Lung (tissue), 12 donors: Measurements from ENCODE around the gene PIGH. TPM values are rescaled to one million over a fixed set of nuclear protein-coding genes. Genes with fewer than 3 reads are reported as not detected.

Source experiments
- ATAC-seq: fragments of 200-7000 bp; cut with Tn5 transposase; one replicate; pipeline ENCODE4 v1.9.1; 2020; ENCODE audit warnings: moderate number of reproducible peaks; ENCODE audit not compliant: insufficient read depth, low FRiP score
- DNase-seq, 3 donors: peaks; one replicate each; pipeline ENCODE4 v3.0.0-alpha.2; 2013 to 2017
- H3K27ac ChIP-seq, 2 donors: one replicate each; pipeline ENCODE4 v1.5.1; 2013; ENCODE audit warnings: mild to moderate bottlenecking in 2 of 2, moderate library complexity in 2 of 2, control low read depth in 1 of 2, inconsistent platforms in 1 of 2, low read depth in 1 of 2, low read length in 1 of 2
- H3K27me3 ChIP-seq, 3 donors: one replicate each; pipeline ENCODE4 v1.5.1; 2013; ENCODE audit warnings: low read length in 2 of 3; ENCODE audit not compliant: control insufficient read depth in 3 of 3, insufficient read depth in 3 of 3
- H3K36me3 ChIP-seq, 4 donors: one replicate each; pipeline ENCODE4 v1.5.1; 2013; ENCODE audit warnings: low read length in 4 of 4, mild to moderate bottlenecking in 1 of 4, moderate library complexity in 1 of 4; ENCODE audit not compliant: control insufficient read depth in 4 of 4, insufficient read depth in 4 of 4
- H3K4me1 ChIP-seq, 5 donors: one replicate each; pipeline ENCODE4 v1.5.1; 2013; ENCODE audit warnings: low read length in 5 of 5, mild to moderate bottlenecking in 2 of 5, moderate library complexity in 1 of 5; ENCODE audit not compliant: control insufficient read depth in 5 of 5, insufficient read depth in 5 of 5
- H3K4me3 ChIP-seq: one replicate; pipeline ENCODE4 v1.5.1; 2013; ENCODE audit warnings: mild to moderate bottlenecking, control low read depth, moderate library complexity
- H3K9ac ChIP-seq, 2 donors: one replicate each; pipeline ENCODE4 v1.5.1; 2013; ENCODE audit warnings: low read length in 2 of 2, control low read depth in 1 of 2; ENCODE audit not compliant: insufficient read depth in 1 of 2
- H3K9me3 ChIP-seq, 4 donors: one replicate each; pipeline ENCODE4 v1.5.1; 2013; ENCODE audit warnings: low read length in 3 of 4, mild to moderate bottlenecking in 1 of 4, moderate library complexity in 1 of 4; ENCODE audit not compliant: control insufficient read depth in 4 of 4, insufficient read depth in 3 of 4
- CTCF ChIP-seq: IDR thresholded peaks from 2 replicates; pipeline ENCODE4 v1.5.1; 2012; ENCODE audit warnings: mild to moderate bottlenecking; ENCODE audit errors: control extremely low read depth, extremely low read depth
- WGBS, 2 donors: extraction: QIAGEN DNeasy Blood & Tissue Kit; methylation state at CpG; one replicate each; pipeline ENCODE4 v1.1.7; 2013; 5-methylcytosine and 5-hydroxymethylcytosine counted together
- polyA plus RNA-seq, 2 donors: library from polyadenylated mRNA; stranded (reverse); fragments of 200-250 nt; gene quantifications; one replicate each; pipeline ENCODE4 v1.2.1, GENCODE V29; 2013
- total RNA-seq, 2 donors: library from RNA; depleted of rRNA in 1 of 2; stranded (reverse); fragments of >200 nt in 1 of 2; gene quantifications; one replicate each; pipeline ENCODE4 v1.2.1, GENCODE V29; 2014 to 2021
- donor health status: control.
- donor health status: control.
- donor health status: Bipolar disorder and iron deficiency.
- donor health status: healthy.
- donor health status: DM: yes; HTN: yes; CAD: no.

The PIGH gene
- total and polyA plus RNA-seq, 4 donors = 20.6 to 29.5 (median 22.1) TPM

DNA sequence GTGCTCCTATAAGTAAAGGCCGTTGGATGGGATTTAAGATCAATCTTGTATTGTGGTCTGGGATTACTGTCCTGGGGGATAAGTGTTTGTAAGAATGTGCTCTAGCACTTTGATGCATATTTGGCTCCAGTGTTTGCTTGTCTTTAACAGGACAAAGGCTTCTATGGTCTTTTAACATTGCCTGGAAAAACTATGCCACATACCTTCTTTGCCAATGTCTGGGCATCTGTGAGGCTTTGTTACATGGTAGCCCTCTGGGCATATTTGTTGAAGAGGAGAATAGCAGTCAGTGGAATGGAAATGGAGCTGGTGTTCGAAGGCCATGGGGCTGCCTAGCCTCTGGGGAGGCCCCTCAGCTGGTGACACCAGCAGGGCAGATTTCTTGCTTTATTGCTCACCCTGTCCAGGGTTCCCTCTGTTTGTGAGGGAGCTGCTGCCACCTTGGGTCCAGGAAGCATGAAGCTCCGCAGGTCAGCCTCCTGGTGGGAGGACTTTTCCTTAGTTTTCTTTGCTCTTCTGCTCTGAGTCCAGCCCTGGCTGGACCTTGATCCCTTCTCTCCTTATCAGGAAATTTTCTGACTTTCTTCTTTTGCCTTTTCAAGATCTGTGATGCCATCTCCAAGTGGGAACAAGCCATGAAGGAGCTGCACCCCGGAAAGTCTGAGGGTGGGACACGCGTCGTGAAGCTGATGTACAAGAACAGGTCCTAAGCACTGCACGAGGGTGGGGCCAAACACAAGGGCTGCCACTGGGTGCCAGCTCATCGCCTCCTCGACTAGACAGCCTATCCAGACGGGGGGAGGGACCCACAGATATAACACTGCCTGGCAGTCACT, 19.5 kb downstream of the PIGH start:
- ATAC-seq (no peak), DNase-seq (no peak)
- Histone ChIP-seq H3K4me3 (no peak overlapping the region), H3K4me1 (no peaks in the 10 kb centered on the region), H3K27me3 (no peaks in the 10 kb centered on the region), H3K9me3 (no peaks in the 10 kb centered on the region), H3K27ac (no peak overlapping the region), H3K9ac (no peak overlapping the region), H3K36me3 (peaks cover 0 to 2% (median 0%) of the 10 kb centered on the region in 4 donors)
- 87 to 93% methylated on average over 11 of the region's 11 CpGs for WGBS, 2 donors
- TF ChIP-seq CTCF = no peak

GRCh38 chr14:67579636-67580035, 20.4 kb downstream of the PIGH start:
- Histone ChIP-seq H3K36me3 (peaks cover 0 to 1% (median 0%) of the 10 kb centered on the region in 4 donors), H3K4me3 (no peak overlapping the region), H3K4me1 (no peaks in the 10 kb centered on the region), H3K9ac (no peak overlapping the region), H3K27me3 (no peaks in the 10 kb centered on the region), H3K27ac (no peak overlapping the region), H3K9me3 (no peaks in the 10 kb centered on the region)
- TF ChIP-seq CTCF = no peak
- 93% methylated on average over 7 of the region's 7 CpGs for WGBS, 2 donors
- DNase-seq = no peak
- ATAC-seq = no peak

DNA sequence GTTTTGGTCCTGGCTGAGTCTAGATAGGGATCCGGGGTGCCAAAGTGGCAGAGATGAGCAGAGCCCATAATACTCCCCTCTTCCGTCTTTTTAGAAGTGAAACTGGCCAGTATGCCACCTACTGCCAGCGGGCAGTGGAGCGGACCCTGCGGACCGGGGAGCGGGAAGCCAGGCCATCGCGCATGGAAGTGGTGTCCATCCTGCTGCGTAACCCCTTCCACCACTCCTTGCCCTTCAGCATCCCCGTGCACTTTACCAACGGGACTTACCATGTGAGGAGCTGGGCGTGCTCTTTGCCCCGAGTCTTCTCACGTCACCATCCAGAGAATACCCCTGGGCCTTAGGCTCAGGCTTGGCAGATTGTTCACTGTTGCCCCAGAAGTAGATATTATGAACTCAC, 21.0 kb downstream of the PIGH start:
- no peak for ATAC-seq
- no peak for DNase-seq

More for the DNA sequence above, 21.0 kb downstream of the PIGH start:
- Histone ChIP-seq H3K36me3 (peaks cover 0 to 1% (median 0%) of the 10 kb centered on the region in 4 donors), H3K9me3 (no peaks in the 10 kb centered on the region), H3K27me3 (no peaks in the 10 kb centered on the region), H3K27ac (no peak overlapping the region), H3K4me3 (no peak overlapping the region), H3K9ac (no peak overlapping the region), H3K4me1 (no peaks in the 10 kb centered on the region)
- TF ChIP-seq CTCF = no peak
- 79 to 84% methylated on average over 15 of the region's 15 CpGs for WGBS, 2 donors
